HCT116 (cell line): ENCODE data around the gene DHRS13. TPM values are rescaled to one million over a fixed set of nuclear protein-coding genes. Genes with fewer than 3 reads are reported as not detected.
A peak's percentile ranks its signal among the peaks of the same experiment; 100 is the strongest.

Experiments
- ATAC-seq: fragments of 200-7000 bp; cut with Tn5 transposase; 2 replicates; pipeline ENCODE4 v1.9.1; 2020; ENCODE audit warnings: mild to moderate bottlenecking, moderate library complexity
- BruUV-seq: library from RNA; stranded (reverse); fragments of 400-500 nt; replicated peaks from 2 replicates; lab custom pipeline; 2021; lab: Mats Ljungman, UMichigan
- CTCF ChIA-PET: fragments of 300-600 bp; sonication (Branson Sonifier 250); formaldehyde crosslinking; loops from one replicate; lab custom pipeline; 2021; ENCODE audit warnings: antibody characterized with exemption; lab: Charles Lee
- POLR2A ChIA-PET: fragments of 300-600, 350-600 bp; sonication (Branson Sonifier 250); formaldehyde crosslinking; loops from one replicate; lab custom pipeline; 2021; ENCODE audit warnings: antibody characterized with exemption; lab: Charles Lee
- RAD21 ChIA-PET, 2 experiments: fragments of 300-600 bp; sonication (Branson Sonifier 250); formaldehyde crosslinking; loops; one replicate each; lab custom pipeline; 2023; ENCODE audit warnings: low total read pairs in 2 of 2; ENCODE audit not compliant: uncharacterized antibody in 2 of 2, unreplicated experiment in 2 of 2, low non-redundant PET in 1 of 2; lab: Charles Lee
- DNase-seq: peaks from one replicate; pipeline ENCODE4 v3.0.0-alpha.2; 2010; ENCODE audit warnings: low read depth, low spot score
- H2AFZ ChIP-seq: fragments of 200-600 bp; shearing (Covaris generic), sonication (generic); 2 replicates; pipeline ENCODE4 v1.6.1; 2017; ENCODE audit warnings: low read depth, mixed run types, mixed read lengths, antibody characterized with exemption, low read length; ENCODE audit not compliant: poor library complexity, severe bottlenecking
- H3K27ac ChIP-seq: 2 replicates; pipeline ENCODE4 v1.5.1; 2012; ENCODE audit warnings: low read depth, low read length
- H3K27me3 ChIP-seq: fragments of 200-600 bp; sonication (generic); 2 replicates; pipeline ENCODE4 v1.6.1; 2016; ENCODE audit warnings: mixed run types, low read length, mixed read lengths; ENCODE audit not compliant: insufficient read depth
- H3K36me3 ChIP-seq, 2 experiments: fragments of 200-500 bp in 1 of 2; fragments of 200-600 bp in 1 of 2; sonication (Bioruptor generic) in 1 of 2; sonication (generic) in 1 of 2; 2 replicates each; pipeline versions ENCODE4 v1.5.1 to v1.6.1; 2014 to 2016; ENCODE audit warnings: low read length in 2 of 2, inconsistent platforms in 1 of 2, mixed read lengths in 1 of 2, mixed run types in 1 of 2; ENCODE audit not compliant: insufficient read depth in 2 of 2, control insufficient read depth in 1 of 2
- H3K4me1 ChIP-seq, 2 experiments: fragments of 200-600 bp in 1 of 2; sonication (generic) in 1 of 2; 2 replicates each; pipeline versions ENCODE4 v1.5.1 to v1.6.1; 2012 to 2017; ENCODE audit warnings: low read length in 2 of 2, inconsistent platforms in 1 of 2, mild to moderate bottlenecking in 1 of 2, mixed read lengths in 1 of 2, mixed run types in 1 of 2, moderate library complexity in 1 of 2; ENCODE audit not compliant: insufficient read depth in 2 of 2, control insufficient read depth in 1 of 2
- H3K4me2 ChIP-seq: fragments of 200-600 bp; sonication (generic); 2 replicates; pipeline ENCODE4 v1.6.1; 2017; ENCODE audit warnings: mixed run types, low read length, mixed read lengths
- H3K4me3 ChIP-seq, 2 experiments: fragments of 200-600 bp in 1 of 2; sonication (generic) in 1 of 2; replicated peaks in 1 of 2; 2 replicates each; pipeline ENCODE4 v1.5.1; 2011 to 2016; ENCODE audit warnings: low read length in 2 of 2, control low read depth in 1 of 2, low read depth in 1 of 2, mild to moderate bottlenecking in 1 of 2, mixed read lengths in 1 of 2, mixed run types in 1 of 2
- H3K79me2 ChIP-seq: fragments of 200-600 bp; sonication (generic); 2 replicates; pipeline ENCODE4 v1.6.1; 2017; ENCODE audit warnings: mild to moderate bottlenecking, mixed run types, low read length, moderate library complexity, mixed read lengths; ENCODE audit not compliant: insufficient read depth
- H3K9ac ChIP-seq: fragments of 200-600 bp; sonication (generic); 2 replicates; pipeline ENCODE4 v1.6.1; 2016; ENCODE audit warnings: low read length, mixed read lengths
- H3K9me2 ChIP-seq: fragments of 200-600 bp; sonication (generic), shearing (Covaris generic); 2 replicates; pipeline ENCODE4 v1.6.1; 2017; ENCODE audit warnings: mixed run types, mild to moderate bottlenecking, moderate library complexity; ENCODE audit not compliant: insufficient read depth
- H3K9me3 ChIP-seq, 2 experiments: fragments of 200-500 bp in 1 of 2; fragments of 200-600 bp in 1 of 2; sonication (Bioruptor generic) in 1 of 2; sonication (generic) in 1 of 2; 2 replicates each; pipeline ENCODE4 v1.6.1; 2014 to 2017; ENCODE audit warnings: low read length in 2 of 2, mixed read lengths in 2 of 2, inconsistent platforms in 1 of 2, low read depth in 1 of 2, mild to moderate bottlenecking in 1 of 2, mixed run types in 1 of 2, moderate library complexity in 1 of 2; ENCODE audit not compliant: control insufficient read depth in 1 of 2, insufficient read depth in 1 of 2
- H4K20me1 ChIP-seq: fragments of 200-600 bp; sonication (generic), shearing (Covaris generic); 2 replicates; pipeline ENCODE4 v1.6.1; 2017; ENCODE audit warnings: mixed run types, mild to moderate bottlenecking, moderate library complexity; ENCODE audit not compliant: insufficient read depth
- CBX3 ChIP-seq: IDR thresholded peaks from 2 replicates; pipeline ENCODE4 v1.6.1; 2012; ENCODE audit warnings: low read depth
- EGR1 ChIP-seq: IDR thresholded peaks from 2 replicates; pipeline ENCODE4 v1.6.1; 2012; ENCODE audit warnings: low read depth
- ELF1 ChIP-seq: IDR thresholded peaks from 2 replicates; pipeline ENCODE4 v1.6.1; 2012; ENCODE audit warnings: low read depth, borderline replicate concordance
- EZH2 ChIP-seq: fragments of 200-600 bp; sonication (generic); IDR thresholded peaks from 2 replicates; pipeline ENCODE4 v1.6.1; 2017; ENCODE audit warnings: antibody characterized with exemption, mixed run types
- FOSL1 ChIP-seq: IDR thresholded peaks from 2 replicates; pipeline ENCODE4 v1.6.1; 2012; ENCODE audit warnings: low read depth
- JUND ChIP-seq: IDR thresholded peaks from 2 replicates; pipeline ENCODE4 v1.6.1; 2012
- POLR2A ChIP-seq: IDR thresholded peaks from 2 replicates; pipeline ENCODE4 v1.7.0; 2011; ENCODE audit warnings: borderline replicate concordance; ENCODE audit not compliant: insufficient read depth, insufficient read length; ENCODE audit errors: extremely low read depth
- POLR2AphosphoS5 ChIP-seq: IDR thresholded peaks from 2 replicates; pipeline ENCODE4 v1.6.1; 2011; ENCODE audit warnings: mild to moderate bottlenecking, low read depth, low read length, moderate library complexity
- RAD21 ChIP-seq: IDR thresholded peaks from 2 replicates; pipeline ENCODE4 v1.6.1; 2012; ENCODE audit warnings: low read depth, mild to moderate bottlenecking
- SIN3A ChIP-seq: IDR thresholded peaks from 2 replicates; pipeline ENCODE4 v1.6.1; 2012; ENCODE audit warnings: low read depth
- SP1 ChIP-seq: IDR thresholded peaks from 2 replicates; pipeline ENCODE4 v1.6.1; 2012; ENCODE audit warnings: low read depth
- SRF ChIP-seq: IDR thresholded peaks from 2 replicates; pipeline ENCODE4 v1.6.1; 2012; ENCODE audit warnings: low read depth
- TCF7L2 ChIP-seq: IDR thresholded peaks from 2 replicates; pipeline ENCODE4 v1.7.0; 2011; ENCODE audit warnings: borderline replicate concordance, inconsistent platforms; ENCODE audit not compliant: insufficient read depth, insufficient read length; ENCODE audit errors: extremely low read depth
- YY1 ChIP-seq: IDR thresholded peaks from 2 replicates; pipeline ENCODE4 v1.6.1; 2011; ENCODE audit warnings: low read length, low read depth, moderate library complexity, mild to moderate bottlenecking; ENCODE audit not compliant: insufficient replicate concordance; ENCODE audit errors: extremely low read depth
- ZFX ChIP-seq: fragments of 450-650 bp; IDR thresholded peaks from 2 replicates; pipeline ENCODE4 v1.6.1; 2017
- ZNF274 ChIP-seq: fragments of 200-500 bp; sonication (Bioruptor generic); IDR thresholded peaks from 2 replicates; pipeline ENCODE4 v1.6.1; 2014; ENCODE audit warnings: mild to moderate bottlenecking, low read depth, low read length, inconsistent platforms
- intact Hi-C: fragments of 100-400 bp; cut with micrococcal nuclease; formaldehyde crosslinking; loops from 2 replicates; pipeline ENCODE4 v1.10.0; 2022
- total RNA-seq: library from RNA; stranded (reverse); gene quantifications from one replicate; pipeline ENCODE4 v1.2.1, GENCODE V29; 2021; ENCODE audit not compliant: unreplicated experiment
- TF ChIP-seq, protein P1 (sequence below): IDR thresholded peaks from 2 replicates; pipeline ENCODE4 v1.6.1; 2011; ENCODE audit warnings: mild to moderate bottlenecking, low read length, moderate library complexity; ENCODE audit not compliant: insufficient replicate concordance; ENCODE audit errors: extremely low read depth
- TF ChIP-seq, protein P2 (sequence below): IDR thresholded peaks from 2 replicates; pipeline ENCODE4 v1.6.1; 2012
- TF ChIP-seq, protein P3 (sequence below): IDR thresholded peaks from 2 replicates; pipeline ENCODE4 v1.6.1; 2012

DHRS13 gene
- total RNA-seq, 1 experiment from 2014 or later = 13.5 TPM

DNA sequence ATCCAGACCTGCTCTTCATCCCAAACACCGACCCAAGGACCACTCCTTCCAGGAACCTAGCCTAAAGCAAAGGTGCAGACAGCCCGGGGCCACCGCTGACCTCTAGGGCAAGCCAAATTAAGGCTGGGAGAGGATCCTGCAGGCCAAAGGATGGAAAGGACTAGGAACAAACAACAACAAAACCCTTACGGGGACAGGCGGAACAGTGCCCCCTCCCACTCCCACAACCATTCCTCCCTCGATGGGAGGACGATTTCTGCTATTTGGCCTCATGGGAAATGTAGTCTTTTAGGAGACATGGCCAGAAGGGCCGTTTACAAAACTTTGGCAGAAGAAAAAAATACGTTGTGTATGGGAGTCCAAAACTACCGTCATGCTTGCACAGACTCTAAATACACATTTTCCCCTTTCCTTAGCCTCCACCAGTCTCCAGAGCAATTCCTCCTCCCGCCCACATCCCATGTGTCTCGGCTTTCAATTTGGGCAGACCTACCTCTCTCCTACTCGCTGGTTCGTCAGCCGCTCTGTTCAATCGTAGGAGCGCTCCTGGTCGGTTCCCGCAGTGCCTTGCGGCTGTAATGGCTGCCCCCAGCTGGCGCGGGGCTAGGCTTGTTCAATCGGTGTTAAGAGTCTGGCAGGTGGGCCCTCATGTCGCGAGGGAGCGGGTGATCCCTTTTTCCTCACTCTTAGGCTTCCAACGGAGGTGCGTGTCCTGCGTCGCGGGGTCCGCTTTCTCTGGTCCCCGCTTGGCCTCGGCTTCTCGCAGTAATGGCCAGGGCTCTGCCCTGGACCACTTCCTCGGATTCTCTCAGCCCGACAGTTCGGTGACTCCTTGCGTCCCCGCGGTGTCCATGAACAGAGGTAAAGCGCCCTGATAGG is 48.2 kb downstream of the DHRS13 start, which contains the start of gene ERAL1:
ERAL1 (plus strand) TSS at position 560 of the 879 bp plus-strand sequence; CDS start at position 579, 19 bp downstream.
- H3K27ac ChIP-seq = peak within 1 kb of the TSS; percentile 45
- H3K9ac ChIP-seq = peak within 1 kb of the TSS; percentile 91
- peaks cover 7 to 16% of the 10 kb centered on the region in 2 experiments; a peak in 3 of 4 replicates for H3K4me1 ChIP-seq
- TF ChIP-seq SRF = 0 out of 2 replicates have a peak, but pooled peaks have one; percentile 38
- no peak for TF ChIP-seq ZNF274
- peak; percentile 25; the same call in 1 of the 2 replicates for TF ChIP-seq RAD21
- peak; percentile 94 for TF ChIP-seq SIN3A
- TF ChIP-seq, protein P1, sequence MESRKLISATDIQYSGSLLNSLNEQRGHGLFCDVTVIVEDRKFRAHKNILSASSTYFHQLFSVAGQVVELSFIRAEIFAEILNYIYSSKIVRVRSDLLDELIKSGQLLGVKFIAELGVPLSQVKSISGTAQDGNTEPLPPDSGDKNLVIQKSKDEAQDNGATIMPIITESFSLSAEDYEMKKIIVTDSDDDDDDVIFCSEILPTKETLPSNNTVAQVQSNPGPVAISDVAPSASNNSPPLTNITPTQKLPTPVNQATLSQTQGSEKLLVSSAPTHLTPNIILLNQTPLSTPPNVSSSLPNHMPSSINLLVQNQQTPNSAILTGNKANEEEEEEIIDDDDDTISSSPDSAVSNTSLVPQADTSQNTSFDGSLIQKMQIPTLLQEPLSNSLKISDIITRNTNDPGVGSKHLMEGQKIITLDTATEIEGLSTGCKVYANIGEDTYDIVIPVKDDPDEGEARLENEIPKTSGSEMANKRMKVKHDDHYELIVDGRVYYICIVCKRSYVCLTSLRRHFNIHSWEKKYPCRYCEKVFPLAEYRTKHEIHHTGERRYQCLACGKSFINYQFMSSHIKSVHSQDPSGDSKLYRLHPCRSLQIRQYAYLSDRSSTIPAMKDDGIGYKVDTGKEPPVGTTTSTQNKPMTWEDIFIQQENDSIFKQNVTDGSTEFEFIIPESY = no peak
- peak; percentile 53 for TF ChIP-seq TCF7L2
- peak; percentile 73 for TF ChIP-seq CBX3
- TF ChIP-seq SP1 = peak; percentile 84
- TF ChIP-seq, protein P2, sequence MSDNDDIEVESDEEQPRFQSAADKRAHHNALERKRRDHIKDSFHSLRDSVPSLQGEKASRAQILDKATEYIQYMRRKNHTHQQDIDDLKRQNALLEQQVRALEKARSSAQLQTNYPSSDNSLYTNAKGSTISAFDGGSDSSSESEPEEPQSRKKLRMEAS = peak; percentile 86
- peak; percentile 92 for TF ChIP-seq POLR2AphosphoS5
- peak; percentile 15; the same call in 1 of the 2 replicates for TF ChIP-seq ELF1
- TF ChIP-seq EZH2 = no peak
- TF ChIP-seq FOSL1 = no peak
- TF ChIP-seq YY1 = peak; percentile 98
- peak; percentile 82 for TF ChIP-seq POLR2A
- TF ChIP-seq, protein P3, sequence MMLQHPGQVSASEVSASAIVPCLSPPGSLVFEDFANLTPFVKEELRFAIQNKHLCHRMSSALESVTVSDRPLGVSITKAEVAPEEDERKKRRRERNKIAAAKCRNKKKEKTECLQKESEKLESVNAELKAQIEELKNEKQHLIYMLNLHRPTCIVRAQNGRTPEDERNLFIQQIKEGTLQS = no peak
- TF ChIP-seq ZFX = peak; percentile 85; the same call in 1 of the 2 replicates
- no peak for TF ChIP-seq JUND
- peak; percentile 52; the same call in 1 of the 2 replicates for TF ChIP-seq EGR1
- H3K4me3 ChIP-seq = peak within 1 kb of the TSS; percentile 61 to 96
- intact Hi-C loops = no loop called here
- ChIA-PET POLR2A (no interaction called here), RAD21 (no interaction called here), CTCF (no interaction called here)
- peaks cover 8 to 9% of the 10 kb centered on the region in 2 experiments; a peak in 3 of 4 replicates for H3K36me3 ChIP-seq
- peak within 1 kb of the TSS; percentile 100 for H3K4me2 ChIP-seq
- DNase-seq (peak; percentile 64), ATAC-seq (peak; percentile 99)
- peaks cover 16% of the 10 kb centered on the region for H3K79me2 ChIP-seq
- H3K9me2 ChIP-seq = no peaks in the 10 kb centered on the region
- TSS peak; percentile 80 for BruUV-seq
- H3K9me3 ChIP-seq = no peaks in the 10 kb centered on the region
- H4K20me1 ChIP-seq = no peaks in the 10 kb centered on the region
- peak within 1 kb of the TSS; percentile 99 for H2AFZ ChIP-seq
- H3K27me3 ChIP-seq = no peaks in the 10 kb centered on the region
